GM21723 (cell line): Measurements from ENCODE around the gene CORO6.

Experiments
- ATAC-seq: cut with Tn5 transposase; IDR thresholded peaks from one replicate; pipeline ENCODE4 v1.9.1; 2021; ENCODE audit warnings: mild to moderate bottlenecking, moderate library complexity; ENCODE audit not compliant: unreplicated experiment

The CORO6 gene

GRCh38 chr17:29633886-29634285, 11.2 kb upstream of the CORO6 start:
- ATAC-seq: no peak

- no peak for ATAC-seq
Measured at GRCh38 chr17:29630630-29631193, 8.0 kb upstream of the CORO6 start.

- no peak for ATAC-seq
Measured at GRCh38 chr17:29629839-29630238, 7.1 kb upstream of the CORO6 start.

GRCh38 chr17:29628644-29629043, 5.9 kb upstream of the CORO6 start:
- ATAC-seq: no peak

- ATAC-seq: no peak
Measured at GRCh38 chr17:29627951-29628350, 5.2 kb upstream of the CORO6 start.

- no peak for ATAC-seq
Measured at GRCh38 chr17:29625037-29625750, 2.5 kb upstream of the CORO6 start.

GRCh38 chr17:29624586-29624985, 1.9 kb upstream of the CORO6 start:
- ATAC-seq: no peak

- ATAC-seq: no peak
Measured at GRCh38 chr17:29623283-29623647, 553 bp upstream of the CORO6 start.

GRCh38 chr17:29621751-29622194, 939 bp downstream of the CORO6 start:
- no peak for ATAC-seq

GRCh38 chr17:29620779-29621500, 1.8 kb downstream of the CORO6 start:
- ATAC-seq: no peak

- no peak for ATAC-seq
Measured at GRCh38 chr17:29620271-29620670, 2.4 kb downstream of the CORO6 start.

- ATAC-seq: no peak
Measured at GRCh38 chr17:29619251-29619650, 3.5 kb downstream of the CORO6 start.

GRCh38 chr17:29618272-29619065, 4.2 kb downstream of the CORO6 start:
- no peak for ATAC-seq

- no peak for ATAC-seq
Measured at GRCh38 chr17:29617481-29618271, 5.0 kb downstream of the CORO6 start.

- peak; percentile 42 for ATAC-seq
Measured at GRCh38 chr17:29617125-29617480, 5.6 kb downstream of the CORO6 start.

- ATAC-seq: no peak
Measured at GRCh38 chr17:29616300-29617048, 6.2 kb downstream of the CORO6 start.

GRCh38 chr17:29615492-29616299, 7.0 kb downstream of the CORO6 start:
- ATAC-seq: peak; percentile 58

- ATAC-seq: no peak
Measured at GRCh38 chr17:29615048-29615385, 7.7 kb downstream of the CORO6 start.

GRCh38 chr17:29614349-29615047, 8.2 kb downstream of the CORO6 start:
- no peak for ATAC-seq
